Dermis lymphatic vessel endothelial cell (primary cell): ENCODE results near the gene MED14. TPM values are rescaled to one million over a fixed set of nuclear protein-coding genes. Genes with fewer than 3 reads are reported as not detected.

Experiments
- total RNA-seq: library from RNA; depleted of rRNA; stranded (reverse); fragments of >200 nt; gene quantifications from 2 replicates; pipeline ENCODE4 v1.2.1, GENCODE V29; 2014

Gene MED14
- 13.9 and 20.4 TPM in 2 replicates for total RNA-seq

GRCh38 chrX:40735325-40736169, at the start of gene MED14:
MED14 (minus strand) TSS chrX:40735542; CDS start chrX:40735412, 130 bp downstream.

GRCh38 chrX:40647307-40648197, 87.8 kb downstream of the MED14 start, which contains the start of gene CXorf38:
CXorf38 (minus strand) TSS chrX:40647561; CDS start chrX:40647520, 41 bp downstream.

GRCh38 chrX:40623139-40623536, 112.2 kb downstream of the MED14 start, which contains the start of gene MPC1L:
MPC1L (plus strand) TSS chrX:40623428; CDS start chrX:40623566, 138 bp downstream.

Other genes with a start within 250 kb of the MED14 start
- 106 and 117 TPM in 2 replicates for gene ATP6AP2, start 154.6 kb downstream of the MED14 start, total RNA-seq
- gene MPC1L, start 112.1 kb downstream of the MED14 start, total RNA-seq: not detected in 2 replicates
- 10.1 and 11.5 TPM in 2 replicates for gene CXorf38, start 88.0 kb downstream of the MED14 start, total RNA-seq